ENCODE measurements around the gene CROT.

DNA sequence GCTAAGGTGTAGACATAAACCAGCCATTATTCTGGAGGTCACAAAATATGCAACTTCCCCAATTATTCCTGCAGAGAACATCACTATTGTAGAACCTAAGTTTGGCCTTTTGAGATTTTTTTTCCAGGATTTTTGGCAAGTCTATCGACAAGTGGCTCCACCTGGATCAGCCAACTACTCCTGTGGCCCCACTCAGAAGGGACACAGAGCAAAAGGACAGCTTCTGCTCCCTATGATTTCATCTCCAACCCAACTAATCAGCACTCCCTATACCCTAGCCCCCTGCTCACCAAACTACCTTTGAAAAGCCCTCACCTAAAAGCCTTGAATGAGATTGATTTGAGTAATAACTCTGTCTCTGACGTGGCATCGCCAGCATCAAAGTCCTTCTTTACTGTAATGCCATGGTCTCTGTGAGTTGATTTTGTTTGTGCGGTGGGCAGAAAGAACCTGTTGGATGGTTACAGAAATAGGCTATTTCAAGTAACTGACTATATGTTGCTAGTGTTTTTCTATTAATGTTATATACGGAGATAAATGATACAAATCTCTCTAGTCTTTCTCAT, 13.7 kb upstream of the CROT start:
- TF ChIP-seq, protein P1, sequence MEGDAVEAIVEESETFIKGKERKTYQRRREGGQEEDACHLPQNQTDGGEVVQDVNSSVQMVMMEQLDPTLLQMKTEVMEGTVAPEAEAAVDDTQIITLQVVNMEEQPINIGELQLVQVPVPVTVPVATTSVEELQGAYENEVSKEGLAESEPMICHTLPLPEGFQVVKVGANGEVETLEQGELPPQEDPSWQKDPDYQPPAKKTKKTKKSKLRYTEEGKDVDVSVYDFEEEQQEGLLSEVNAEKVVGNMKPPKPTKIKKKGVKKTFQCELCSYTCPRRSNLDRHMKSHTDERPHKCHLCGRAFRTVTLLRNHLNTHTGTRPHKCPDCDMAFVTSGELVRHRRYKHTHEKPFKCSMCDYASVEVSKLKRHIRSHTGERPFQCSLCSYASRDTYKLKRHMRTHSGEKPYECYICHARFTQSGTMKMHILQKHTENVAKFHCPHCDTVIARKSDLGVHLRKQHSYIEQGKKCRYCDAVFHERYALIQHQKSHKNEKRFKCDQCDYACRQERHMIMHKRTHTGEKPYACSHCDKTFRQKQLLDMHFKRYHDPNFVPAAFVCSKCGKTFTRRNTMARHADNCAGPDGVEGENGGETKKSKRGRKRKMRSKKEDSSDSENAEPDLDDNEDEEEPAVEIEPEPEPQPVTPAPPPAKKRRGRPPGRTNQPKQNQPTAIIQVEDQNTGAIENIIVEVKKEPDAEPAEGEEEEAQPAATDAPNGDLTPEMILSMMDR (IDR thresholded peaks at IDR 0.05 in 4 of 5, conservative IDR thresholded peaks at IDR 0.05 in 1 of 5) = no peak
- TF ChIP-seq POLR2A (IDR thresholded peaks at IDR 0.05) = no peak
